Activated naive CD4-positive, alpha-beta T cell treated with anti-CD3 and anti-CD28 coated beads, Interleukin-2, amount 50 U/mL, for 72 hours (primary cell): ENCODE measurements around the gene TSPAN33. TPM values are rescaled to one million over a fixed set of nuclear protein-coding genes. Genes with fewer than 3 reads are reported as not detected.
"Not testable (repeated sequence)": the region's sequence is repeated elsewhere in the genome, so short reads cannot be mapped to it uniquely, and the experiment has no call there.

Source experiments
- ATAC-seq, 2 donors: fragments of 150-1000 bp; cut with Tn5 transposase; 2 replicates each; pipeline ENCODE4 v1.10.0; 2021; ENCODE audit warnings: mild to moderate bottlenecking in 2 of 2, moderate library complexity in 2 of 2
- DNase-seq, 2 donors: peaks; one replicate each; pipeline ENCODE4 v3.0.0; 2021 to 2022; ENCODE audit warnings: low spot score in 2 of 2
- H3K27ac Mint-ChIP-seq, 2 donors: one replicate each; pipeline ENCODE4 v1.8.0; 2022; ENCODE audit warnings: mild to moderate bottlenecking in 2 of 2, mixed read lengths in 2 of 2
- H3K36me3 Mint-ChIP-seq, 2 donors: one replicate each; pipeline ENCODE4 v1.8.0; 2022; ENCODE audit warnings: mixed read lengths in 2 of 2
- H3K9me3 Mint-ChIP-seq, 2 donors: one replicate each; pipeline ENCODE4 v1.8.0; 2022; ENCODE audit warnings: mixed read lengths in 2 of 2
- total RNA-seq, 2 donors: library from RNA; stranded (reverse); gene quantifications; one replicate each; pipeline ENCODE4 v1.2.3, GENCODE V29; 2022

TSPAN33 gene
- total RNA-seq, 2 donors from 2014 or later, result 4.2 to 8.1 TPM

DNA sequence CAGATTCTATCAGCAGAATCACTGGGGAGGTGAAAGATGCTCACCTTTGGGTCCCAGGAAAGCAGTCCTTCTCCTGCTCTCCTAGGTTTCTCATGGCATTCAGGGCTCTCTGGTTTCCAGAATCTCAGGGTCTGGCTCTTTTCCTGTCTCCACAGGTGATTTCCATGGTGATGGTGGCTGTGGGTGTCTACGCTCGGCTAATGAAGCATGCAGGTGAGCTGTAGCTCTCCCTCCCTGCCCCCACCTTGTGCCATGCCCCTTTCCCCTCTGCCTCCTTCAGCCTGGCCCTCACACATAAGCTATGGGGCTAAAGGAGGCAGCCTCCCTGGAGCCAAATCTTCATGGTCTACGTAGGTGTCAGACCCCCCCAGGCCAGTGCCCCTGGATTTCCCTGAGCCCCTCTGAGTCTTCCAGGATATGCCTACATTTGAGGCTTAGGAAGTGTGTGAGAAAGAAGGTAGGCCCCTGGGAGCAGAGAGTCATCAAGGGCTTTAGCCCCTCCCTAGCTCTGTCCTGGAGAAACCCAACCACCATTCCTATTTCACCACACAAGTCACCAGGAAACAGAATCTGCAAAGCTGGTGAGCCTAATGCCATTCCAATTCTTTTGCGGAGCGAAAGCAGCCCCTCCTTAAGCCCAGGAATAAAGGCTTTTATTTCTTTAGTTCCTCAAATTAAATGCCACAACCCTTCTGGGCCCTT is 17.2 kb downstream of the TSPAN33 start:
- no peak for DNase-seq
- no peaks in the 10 kb centered on the region for H3K9me3 Mint-ChIP-seq
- H3K27ac Mint-ChIP-seq, result no peak overlapping the region
- ATAC-seq, result no peak
- no peaks in the 10 kb centered on the region for H3K36me3 Mint-ChIP-seq

DNA sequence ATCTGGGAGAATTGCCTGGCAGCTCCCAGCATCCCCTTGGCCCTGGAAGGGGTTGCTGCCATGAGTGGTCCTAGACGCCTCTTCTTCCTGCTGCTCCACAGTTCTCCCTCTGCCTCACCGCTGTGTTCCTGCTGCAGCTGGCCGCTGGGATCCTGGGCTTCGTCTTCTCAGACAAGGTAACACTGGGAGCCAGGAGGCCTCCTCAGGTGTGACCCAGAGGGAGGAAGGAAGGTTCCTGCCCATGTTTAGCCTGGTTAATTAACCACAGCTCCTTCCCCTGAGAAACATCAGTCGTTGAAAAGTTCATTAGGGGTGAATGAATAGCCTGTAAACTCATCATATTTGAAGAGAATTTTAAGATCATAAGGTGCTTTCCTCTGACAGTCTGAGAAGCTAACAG is 18.2 kb downstream of the TSPAN33 start:
- DNase-seq (no peak), ATAC-seq (no peak)
- no peak overlapping the region for H3K27ac Mint-ChIP-seq
- H3K36me3 Mint-ChIP-seq, result no peaks in the 10 kb centered on the region
- no peaks in the 10 kb centered on the region for H3K9me3 Mint-ChIP-seq

DNA sequence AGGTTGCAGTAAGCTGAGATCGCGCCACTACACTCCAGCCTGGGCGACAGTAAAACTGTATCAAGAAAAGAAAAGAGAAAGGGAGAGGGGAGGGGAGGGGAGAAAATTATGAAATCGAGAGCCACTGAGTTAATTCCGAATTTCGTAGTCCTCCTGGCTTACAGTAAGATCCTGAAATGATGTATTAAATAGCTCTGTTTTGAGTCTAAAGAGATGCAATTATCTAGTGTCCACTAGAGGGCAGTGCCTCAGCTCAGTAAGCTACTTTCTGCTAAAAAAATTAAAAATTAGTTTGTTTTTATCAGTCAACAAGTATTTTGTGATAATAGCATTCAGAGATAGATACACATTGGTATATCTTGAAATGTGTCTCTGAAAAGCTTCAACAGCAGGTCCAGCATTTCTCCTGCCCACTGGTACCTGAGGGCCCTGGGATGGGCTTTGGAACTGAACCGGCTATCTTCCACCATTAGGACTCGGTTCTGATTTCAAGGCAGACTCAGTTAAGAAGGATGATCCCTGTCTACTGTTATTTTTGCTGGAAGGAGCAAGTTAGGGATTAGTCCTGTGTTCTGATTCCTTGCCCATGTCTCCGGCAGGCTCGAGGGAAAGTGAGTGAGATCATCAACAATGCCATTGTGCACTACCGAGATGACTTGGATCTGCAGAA is 19.5 kb downstream of the TSPAN33 start:
- DNase-seq (no peak), ATAC-seq (peak in 1 of 2 donors; percentile 56)
- no peaks in the 10 kb centered on the region for H3K9me3 Mint-ChIP-seq
- H3K27ac Mint-ChIP-seq, result no peak overlapping the region
- no peaks in the 10 kb centered on the region for H3K36me3 Mint-ChIP-seq

DNA sequence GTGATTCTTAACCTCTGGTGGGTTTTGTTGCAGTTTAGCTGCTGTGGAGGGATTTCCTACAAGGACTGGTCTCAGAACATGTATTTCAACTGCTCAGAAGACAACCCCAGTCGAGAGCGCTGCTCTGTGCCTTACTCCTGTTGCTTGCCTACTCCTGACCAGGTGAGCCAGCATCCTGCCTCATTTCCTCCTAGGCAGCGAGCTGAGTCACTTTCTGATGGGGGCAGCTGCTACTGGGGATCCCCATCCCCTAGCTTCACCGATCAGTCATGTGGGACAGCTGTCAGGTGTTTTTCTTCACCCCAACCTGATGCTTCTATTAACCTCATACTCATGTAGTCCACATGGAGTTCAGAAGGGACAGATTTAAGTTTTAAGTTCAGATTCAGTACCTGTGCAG is 22.2 kb downstream of the TSPAN33 start:
- ATAC-seq (peak in 1 of 2 donors; percentile 36), DNase-seq (no peak)
- Mint-ChIP-seq H3K9me3 (no peaks in the 10 kb centered on the region), H3K36me3 (no peaks in the 10 kb centered on the region), H3K27ac (no peak overlapping the region)

DNA sequence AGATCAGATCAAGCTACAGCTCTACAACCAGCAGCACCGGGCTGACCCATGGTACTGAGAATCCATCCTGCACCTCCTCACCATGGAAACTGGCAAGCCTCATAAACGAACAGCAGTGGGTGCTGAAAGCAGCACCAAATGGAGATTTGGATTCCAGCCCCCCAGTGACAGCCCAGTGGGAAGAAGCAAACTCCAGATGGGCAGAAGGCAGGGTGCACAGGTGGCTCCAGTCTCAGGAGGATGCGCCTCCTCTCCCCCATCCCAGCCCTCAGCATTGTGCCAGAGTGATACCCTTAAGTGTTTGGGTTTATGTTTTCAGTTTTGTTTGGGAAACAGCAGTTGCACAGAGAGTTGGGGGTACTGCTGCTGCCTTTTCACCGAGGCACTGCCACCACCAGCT is 23.3 kb downstream of the TSPAN33 start:
- ATAC-seq (no peak), DNase-seq (no peak)
- H3K27ac Mint-ChIP-seq, result no peak overlapping the region
- H3K36me3 Mint-ChIP-seq, result no peaks in the 10 kb centered on the region
- no peaks in the 10 kb centered on the region for H3K9me3 Mint-ChIP-seq

DNA sequence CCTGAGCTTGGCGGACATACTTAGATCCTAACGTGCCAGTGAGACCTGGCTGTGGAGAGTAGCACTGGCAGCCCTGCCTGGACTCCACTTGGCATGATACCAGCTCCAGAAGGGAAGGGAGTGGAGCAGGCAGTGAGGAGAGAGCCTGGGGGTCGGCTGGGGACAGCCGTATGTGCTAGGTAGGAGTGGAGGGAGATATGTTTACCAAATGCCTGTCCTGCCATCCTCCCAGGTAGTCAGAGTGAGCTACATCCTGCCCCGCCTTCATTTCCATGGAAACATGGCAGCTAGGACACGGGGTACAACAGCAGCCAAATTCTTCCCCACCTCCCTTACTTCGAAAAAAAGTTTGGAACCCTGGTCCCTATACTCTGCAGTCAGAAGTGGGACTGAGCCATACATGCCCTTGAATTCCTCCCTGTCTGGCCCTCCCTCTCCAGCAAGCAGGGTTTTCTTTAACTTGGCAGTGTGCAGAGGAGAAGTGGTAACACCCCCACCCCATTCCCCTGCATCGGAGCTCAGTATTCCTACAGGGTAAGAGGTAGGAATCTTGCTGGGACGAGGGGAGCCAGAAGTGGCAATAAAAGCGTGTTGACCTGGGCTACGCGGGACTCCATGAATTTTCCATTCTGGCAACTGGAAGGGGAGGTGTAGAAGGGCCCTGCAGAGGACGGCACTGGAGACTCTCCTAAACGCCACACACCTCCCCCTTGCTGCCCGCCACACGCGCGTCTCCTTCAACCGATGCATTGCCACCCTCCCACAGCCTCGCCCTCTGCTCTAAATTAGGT is 23.9 kb downstream of the TSPAN33 start:
- Mint-ChIP-seq H3K36me3 (no peaks in the 10 kb centered on the region), H3K9me3 (no peaks in the 10 kb centered on the region), H3K27ac (no peak overlapping the region)
- ATAC-seq (no peak), DNase-seq (no peak)

DNA sequence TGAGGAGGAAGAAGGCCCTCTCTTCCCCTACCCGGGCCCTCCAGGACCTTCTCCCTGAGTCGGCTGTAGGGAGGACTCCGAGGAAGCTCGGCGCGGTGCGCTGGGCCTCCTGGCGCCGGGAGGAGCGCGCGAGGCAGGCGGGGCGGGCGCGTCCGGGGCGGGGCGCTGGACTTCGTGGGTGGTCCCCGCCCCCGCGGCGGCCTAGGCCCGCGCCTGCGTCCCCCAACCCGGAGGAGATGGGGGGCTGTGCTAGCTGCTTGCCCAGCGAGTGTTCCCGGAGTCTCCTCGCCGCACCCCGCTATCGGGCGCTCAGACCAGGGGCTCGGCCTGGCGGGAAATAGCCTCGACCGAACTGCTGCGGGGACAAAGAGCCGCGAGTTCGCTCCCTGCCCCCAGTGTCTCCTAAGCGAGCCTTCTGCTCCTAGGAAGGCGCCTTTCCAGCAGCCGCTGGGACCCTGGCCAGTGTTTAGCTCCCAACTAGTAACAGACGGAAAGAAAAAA is 24.7 kb downstream of the TSPAN33 start:
- DNase-seq (peak in 1 of 2 donors; percentile 50), ATAC-seq (peak; percentile 71 to 78)
- no peaks in the 10 kb centered on the region for H3K36me3 Mint-ChIP-seq
- no peaks in the 10 kb centered on the region for H3K9me3 Mint-ChIP-seq
- H3K27ac Mint-ChIP-seq, result peak overlapping the region in 1 of 2 donors; percentile 60

DNA sequence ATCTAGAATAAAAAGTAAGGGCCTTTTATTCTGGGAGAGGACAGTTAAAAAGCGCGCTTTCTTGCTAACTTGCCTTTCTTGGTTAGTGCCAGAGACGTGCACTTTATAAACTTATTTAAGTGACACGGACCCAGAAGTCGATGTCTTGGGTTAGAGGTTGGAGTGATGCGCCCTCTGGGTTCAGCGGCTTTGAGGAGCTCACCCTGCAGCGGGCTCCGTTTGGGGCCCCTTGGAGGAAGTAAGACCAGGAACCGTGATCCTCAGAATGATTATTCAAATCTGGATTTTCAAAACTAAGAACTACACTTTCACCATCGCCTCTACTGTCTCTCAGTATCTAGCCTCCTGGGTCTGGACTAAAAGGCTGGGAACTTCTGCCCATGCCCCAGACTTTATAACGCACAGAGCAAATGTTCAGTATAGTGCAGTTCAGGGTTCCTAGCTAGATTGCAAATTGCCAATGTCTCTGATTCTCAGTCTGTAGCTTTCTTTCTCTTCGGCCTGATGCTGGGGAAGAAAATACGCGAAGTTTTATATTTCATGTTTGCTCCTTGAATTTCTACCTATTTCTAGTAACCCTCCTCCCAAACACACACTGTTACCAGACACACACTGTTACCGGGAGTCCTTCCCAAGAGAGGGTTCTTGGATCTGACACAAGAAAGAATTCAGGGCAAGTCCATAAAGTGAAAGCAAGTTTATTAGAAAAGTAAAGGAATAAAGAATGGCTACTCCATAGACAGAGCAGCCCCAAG is 25.4 kb downstream of the TSPAN33 start:
- Mint-ChIP-seq H3K9me3 (no peaks in the 10 kb centered on the region), H3K36me3 (no peaks in the 10 kb centered on the region), H3K27ac (peak overlapping the region in 1 of 2 donors; percentile 60)
- peak; percentile 69 to 87 for ATAC-seq
- peak in 1 of 2 donors; percentile 38 for DNase-seq

DNA sequence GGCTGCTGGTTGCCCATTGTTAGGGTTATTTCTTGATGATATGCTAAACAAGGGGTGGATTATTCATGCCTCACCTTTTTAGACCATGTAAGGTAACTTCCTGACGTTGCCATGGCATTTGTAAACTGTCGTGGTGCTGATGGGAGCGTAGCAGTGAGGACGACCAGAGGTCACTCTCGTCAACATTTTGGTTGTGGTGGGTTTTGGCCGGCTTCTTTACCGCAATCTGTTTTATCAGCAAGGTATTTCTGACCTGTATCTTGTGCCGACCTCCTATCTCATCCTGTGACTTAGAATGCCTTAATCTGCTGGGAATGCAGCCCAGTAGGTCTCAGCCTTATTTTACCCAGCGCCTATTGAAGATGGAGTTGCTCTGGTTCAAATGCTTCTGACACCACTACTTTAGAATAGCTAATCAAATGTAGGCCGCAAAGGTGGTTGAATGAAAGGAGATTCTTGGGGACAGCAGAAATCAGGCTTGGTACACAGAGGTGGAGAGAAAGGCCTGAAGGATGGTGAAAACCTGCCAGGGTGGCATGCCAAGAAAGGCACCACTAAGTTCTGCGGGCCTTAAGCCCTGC is 26.0 kb downstream of the TSPAN33 start:
- Mint-ChIP-seq H3K27ac (no peak overlapping the region), H3K9me3 (no peaks in the 10 kb centered on the region), H3K36me3 (no peaks in the 10 kb centered on the region)
- DNase-seq, result no peak
- no peak for ATAC-seq

DNA sequence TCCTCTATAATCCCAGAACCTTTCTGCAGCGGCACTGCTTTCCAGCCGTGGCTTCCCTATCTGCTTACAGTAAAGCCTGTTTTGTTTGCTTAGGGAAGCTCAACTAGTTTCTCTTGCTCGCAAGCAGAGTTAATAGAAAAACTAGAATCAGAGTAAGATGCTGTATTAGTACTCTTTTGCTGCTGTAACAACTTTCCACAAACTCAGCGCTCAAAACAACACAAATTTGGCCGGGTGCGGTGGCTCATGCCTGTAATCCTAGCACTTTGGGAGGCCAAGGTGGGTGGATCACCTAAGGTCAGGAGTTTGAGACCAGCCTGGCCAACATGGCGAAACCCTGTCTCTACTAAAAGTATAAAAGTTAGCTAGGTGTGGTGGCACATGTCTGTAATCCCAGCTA is 29.4 kb downstream of the TSPAN33 start:
- ATAC-seq, DNase-seq, H3K27ac Mint-ChIP-seq, H3K36me3 Mint-ChIP-seq, H3K9me3 Mint-ChIP-seq: not testable (repeated sequence)

DNA sequence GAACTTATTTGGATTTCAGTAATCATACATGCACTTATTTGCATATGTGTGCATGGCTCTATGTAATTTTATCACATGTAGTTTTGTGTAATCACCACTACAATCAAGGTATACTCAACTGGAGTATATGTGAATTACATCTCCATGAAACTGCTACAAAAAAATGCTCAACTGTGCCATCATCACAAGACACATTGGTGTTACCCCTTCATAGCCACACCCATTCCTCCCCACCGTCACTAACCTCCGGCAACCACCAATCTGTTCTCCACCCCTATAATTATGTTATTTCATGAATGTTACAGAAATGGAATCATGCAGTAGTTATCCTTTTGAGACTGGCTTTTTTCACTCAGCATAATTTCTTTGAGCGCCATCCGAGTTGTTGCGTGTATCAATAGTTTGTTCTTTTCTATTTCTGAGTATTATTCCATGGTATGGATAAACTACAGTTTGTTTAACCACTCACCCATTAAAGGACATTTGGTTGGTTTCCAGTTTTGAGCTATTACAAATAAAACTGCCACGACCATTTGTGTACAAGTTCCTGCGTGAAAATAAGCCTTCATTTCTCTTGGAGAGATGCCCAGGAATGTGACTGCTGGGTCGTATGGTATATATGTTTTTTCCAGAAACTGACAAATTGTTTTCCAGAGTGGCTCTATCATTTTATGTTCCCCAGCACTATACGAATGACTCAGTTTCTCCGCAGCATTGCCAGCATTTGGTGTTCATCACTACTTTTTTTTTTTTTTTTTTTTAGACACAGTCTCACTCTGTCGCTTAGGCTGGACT is 32.6 kb downstream of the TSPAN33 start:
- Mint-ChIP-seq H3K36me3 (no peaks in the 10 kb centered on the region), H3K27ac (no peak overlapping the region), H3K9me3 (no peaks in the 10 kb centered on the region)
- no peak for DNase-seq
- no peak for ATAC-seq

DNA sequence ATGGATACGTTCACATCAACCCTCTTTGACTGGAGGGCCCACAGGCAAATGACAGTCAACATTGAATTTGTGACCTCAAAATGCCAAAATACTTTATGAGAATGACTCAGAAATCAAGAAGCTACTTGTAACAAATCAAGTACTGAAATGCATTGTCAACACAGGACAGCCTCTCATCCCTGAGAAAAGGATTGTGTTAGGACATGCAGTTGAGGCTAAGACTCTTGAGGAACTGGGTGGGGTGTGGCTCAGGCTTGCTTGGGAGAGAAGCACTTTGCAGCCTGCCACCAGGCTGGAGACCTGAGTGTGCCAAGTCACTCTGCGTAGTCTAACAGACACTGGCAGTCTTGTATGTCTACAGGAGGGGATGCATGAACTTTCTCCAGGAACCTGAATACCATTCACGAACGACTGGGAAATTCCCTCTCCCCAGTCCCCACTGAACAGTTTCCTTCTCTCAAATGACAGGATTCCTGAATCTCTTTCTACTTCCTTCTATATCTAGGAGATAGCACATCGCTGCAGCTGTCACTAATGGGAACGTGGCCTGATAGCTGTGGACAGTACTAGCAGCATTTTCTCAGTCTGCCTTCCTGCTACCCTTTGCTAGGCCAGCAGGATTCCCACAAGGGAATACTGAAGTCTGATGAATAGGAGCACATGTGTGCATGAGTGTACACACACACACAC is 40.6 kb downstream of the TSPAN33 start:
- Mint-ChIP-seq H3K9me3 (no peaks in the 10 kb centered on the region), H3K27ac (no peak overlapping the region), H3K36me3 (peaks cover 5 to 6% of the 10 kb centered on the region in 2 donors)
- ATAC-seq (peak in 1 of 2 donors; percentile 27), DNase-seq (no peak)

DNA sequence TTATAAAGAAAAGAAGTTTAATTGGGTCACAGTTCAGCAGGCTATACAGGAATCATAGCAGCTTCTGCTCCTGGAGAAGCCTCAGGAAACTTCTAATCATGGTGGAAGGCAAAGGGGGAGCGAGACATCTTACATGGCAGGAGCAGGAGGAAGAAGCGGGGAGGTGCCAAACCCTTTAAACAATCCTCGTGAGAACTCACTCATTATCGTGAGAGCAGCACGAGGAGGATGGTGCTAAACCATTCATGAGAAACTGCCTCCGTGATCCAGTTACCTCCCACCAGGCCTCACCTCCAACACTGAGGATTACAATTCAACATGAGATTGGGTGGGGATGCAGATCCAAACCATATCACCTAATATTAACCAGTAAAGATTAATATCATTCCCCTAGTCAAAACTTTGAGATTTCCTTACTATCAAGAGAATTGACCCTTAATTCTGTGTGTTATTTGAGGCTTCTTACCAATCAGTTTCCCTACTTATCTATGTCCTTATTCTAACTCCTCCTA is 42.3 kb downstream of the TSPAN33 start:
- DNase-seq (no peak), ATAC-seq (no peak)
- Mint-ChIP-seq H3K9me3 (no peaks in the 10 kb centered on the region), H3K27ac (no peak overlapping the region), H3K36me3 (peaks cover 5 to 9% of the 10 kb centered on the region in 2 donors)

DNA sequence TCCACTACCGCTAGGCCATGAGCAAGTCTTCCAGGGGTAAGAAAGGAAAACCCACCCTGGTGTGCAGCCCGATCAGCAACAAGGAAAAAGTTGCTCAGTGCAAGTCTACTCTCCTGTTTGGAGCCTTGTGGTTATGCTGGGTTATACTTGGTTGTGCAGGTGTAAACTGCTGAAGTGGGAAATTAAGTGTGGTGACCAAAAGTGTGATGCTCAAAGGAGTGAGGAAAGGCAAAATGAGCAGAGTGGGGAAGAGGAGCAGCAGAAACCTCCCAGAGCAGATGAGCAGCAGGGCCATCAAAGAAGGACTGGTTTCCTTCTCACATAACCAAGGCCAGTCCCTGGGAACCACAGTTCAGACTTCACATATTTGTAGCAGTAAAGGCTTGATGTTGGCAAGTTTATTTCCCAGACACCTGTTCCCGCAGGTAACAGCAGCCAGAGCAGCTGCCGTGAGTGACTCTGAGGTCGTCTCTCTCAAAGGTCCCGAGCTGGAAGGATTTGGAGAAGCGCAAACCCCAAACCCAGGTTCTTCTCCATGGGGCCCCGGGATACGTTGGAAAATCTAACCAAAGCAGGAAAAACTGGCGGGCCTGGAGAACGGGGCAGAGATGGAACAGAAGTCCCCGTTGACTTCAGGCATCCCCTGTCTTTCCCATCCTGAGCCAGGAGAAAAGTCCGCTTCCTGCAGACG is 43.3 kb downstream of the TSPAN33 start:
- DNase-seq, result no peak
- Mint-ChIP-seq H3K27ac (no peak overlapping the region), H3K9me3 (no peaks in the 10 kb centered on the region), H3K36me3 (peaks cover 5 to 11% of the 10 kb centered on the region in 2 donors)
- no peak for ATAC-seq
